Measurements from ENCODE around the gene FAIM2.

FAIM2 gene

DNA sequence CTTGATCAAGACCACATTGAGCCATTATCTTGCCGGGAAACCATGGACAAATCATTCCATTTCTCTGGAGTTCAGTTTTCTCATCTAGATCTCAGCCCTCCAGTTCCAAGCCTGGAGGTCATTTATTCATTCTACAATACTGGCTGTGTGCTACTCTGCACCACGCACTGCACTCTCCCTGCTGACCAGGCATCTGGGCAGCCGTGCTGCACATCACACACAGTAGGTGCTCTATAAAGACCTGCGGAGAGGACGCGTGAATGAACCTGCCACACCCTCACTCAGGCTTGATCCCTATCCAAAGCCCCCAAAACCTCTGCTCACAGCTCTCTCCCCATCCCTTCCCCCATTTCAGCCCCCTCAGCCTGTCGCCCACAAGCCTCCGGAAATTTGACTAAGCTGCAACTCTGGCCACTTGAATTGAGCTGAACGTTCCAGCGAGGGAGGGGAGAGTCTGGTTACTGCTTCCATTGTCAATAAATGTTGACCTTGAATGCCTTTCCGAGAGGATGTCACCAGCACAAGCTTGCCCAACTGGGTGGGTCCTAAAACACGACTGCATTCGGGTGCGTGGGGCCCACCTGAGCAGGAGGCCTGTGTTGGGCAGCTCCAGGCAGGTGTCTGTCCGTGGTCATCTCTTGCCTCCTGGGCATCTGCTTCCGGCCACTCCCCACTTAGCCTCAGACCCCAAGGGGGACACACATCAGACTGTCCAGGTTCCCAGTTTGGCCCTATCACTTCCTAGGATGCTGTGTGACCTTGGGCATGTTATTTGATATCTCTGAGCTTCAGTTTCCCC lies 17.8 kb downstream of the FAIM2 start:
- H2AFZ ChIP-seq (ENCODE audit: low read depth, low read length), result no peak overlapping the region
- no peaks in the 10 kb centered on the region for H4K20me1 ChIP-seq (ENCODE audit: insufficient read depth, low read length)
- no peak for TF ChIP-seq CTCF (IDR thresholded peaks at IDR 0.05; ENCODE audit: borderline replicate concordance, extremely low read depth, low read length, poor library complexity, severe bottlenecking)
- no peak for TF ChIP-seq EZH2 (IDR thresholded peaks at IDR 0.05; ENCODE audit: borderline replicate concordance, low read depth, low read length, severe bottlenecking)
- no peak overlapping the region for H3K9ac ChIP-seq (ENCODE audit: low read depth, low read length)
- no peak overlapping the region for H3K4me3 ChIP-seq (ENCODE audit: low read depth in 1 of 2, low read length in 2 of 2)
- DNase-seq (no peak), ATAC-seq (ENCODE audit: insufficient read depth, low read depth) (no peak)
- no peaks in the 10 kb centered on the region for H3K36me3 ChIP-seq (ENCODE audit: insufficient read depth, low read length)
- no peaks in the 10 kb centered on the region for H3K4me1 ChIP-seq (ENCODE audit: insufficient read depth, low read length)
- no peaks in the 10 kb centered on the region for H3K9me3 ChIP-seq (ENCODE audit: insufficient read depth, low read length, severe bottlenecking)
- no peak overlapping the region for H3K4me2 ChIP-seq (ENCODE audit: insufficient read depth, low read length)
- H3K79me2 ChIP-seq (ENCODE audit: insufficient read depth, low read length), result no peaks in the 10 kb centered on the region
- H3K27ac ChIP-seq (ENCODE audit: low read length), result no peak overlapping the region
- peaks cover 2% of the 10 kb centered on the region for H3K27me3 ChIP-seq (ENCODE audit: insufficient read depth, low read length, poor library complexity)

GRCh38 chr12:49885118-49885517 lies 18.6 kb downstream of the FAIM2 start:
- H3K27me3 ChIP-seq (ENCODE audit: insufficient read depth, low read length, poor library complexity), result no peaks in the 10 kb centered on the region
- H2AFZ ChIP-seq (ENCODE audit: low read depth, low read length), result no peak overlapping the region
- H3K9me3 ChIP-seq (ENCODE audit: insufficient read depth, low read length, severe bottlenecking), result no peaks in the 10 kb centered on the region
- no peak overlapping the region for H3K27ac ChIP-seq (ENCODE audit: low read length)
- H3K4me3 ChIP-seq (ENCODE audit: low read depth in 1 of 2, low read length in 2 of 2), result no peak overlapping the region
- H4K20me1 ChIP-seq (ENCODE audit: insufficient read depth, low read length), result no peaks in the 10 kb centered on the region
- DNase-seq, result no peak
- ATAC-seq (ENCODE audit: insufficient read depth, low read depth), result no peak
- no peaks in the 10 kb centered on the region for H3K36me3 ChIP-seq (ENCODE audit: insufficient read depth, low read length)
- no peak overlapping the region for H3K9ac ChIP-seq (ENCODE audit: low read depth, low read length)
- no peak overlapping the region for H3K4me2 ChIP-seq (ENCODE audit: insufficient read depth, low read length)
- H3K79me2 ChIP-seq (ENCODE audit: insufficient read depth, low read length), result no peaks in the 10 kb centered on the region
- TF ChIP-seq EZH2 (IDR thresholded peaks at IDR 0.05; ENCODE audit: borderline replicate concordance, low read depth, low read length, severe bottlenecking) (no peak), CTCF (IDR thresholded peaks at IDR 0.05; ENCODE audit: borderline replicate concordance, extremely low read depth, low read length, poor library complexity, severe bottlenecking) (no peak)
- H3K4me1 ChIP-seq (ENCODE audit: insufficient read depth, low read length), result no peaks in the 10 kb centered on the region

DNA sequence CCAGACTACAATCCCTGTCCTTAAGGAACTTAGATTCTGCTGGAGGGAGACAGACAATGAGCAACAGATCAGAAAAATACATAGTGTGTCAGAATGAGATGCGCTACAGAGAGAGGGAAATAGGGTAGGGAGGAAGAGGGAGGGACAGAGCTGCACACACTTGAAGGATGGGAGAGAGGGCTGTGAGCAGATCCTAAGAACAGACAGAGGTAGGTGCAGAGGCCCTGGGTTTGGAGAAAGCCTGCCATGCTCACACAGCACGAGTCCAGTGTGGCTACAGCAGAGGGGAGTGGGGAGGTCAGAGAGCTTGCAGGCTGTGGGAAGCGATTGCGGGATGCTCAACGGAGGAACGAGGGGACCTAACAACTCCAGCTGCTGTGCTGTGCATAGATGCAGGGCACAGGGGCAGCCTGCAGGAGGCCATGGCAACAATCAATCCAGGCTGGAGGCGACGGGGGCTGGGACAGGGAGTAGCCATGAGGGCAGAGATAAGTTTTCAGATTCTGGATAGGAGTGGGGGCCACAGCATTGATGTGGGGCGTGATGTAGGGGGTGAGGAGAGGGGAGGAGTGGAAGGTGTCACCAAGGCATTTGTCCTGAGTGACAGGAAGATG lies 20.7 kb downstream of the FAIM2 start:
- no peak for TF ChIP-seq EZH2 (IDR thresholded peaks at IDR 0.05; ENCODE audit: borderline replicate concordance, low read depth, low read length, severe bottlenecking)
- no peak for TF ChIP-seq CTCF (IDR thresholded peaks at IDR 0.05; ENCODE audit: borderline replicate concordance, extremely low read depth, low read length, poor library complexity, severe bottlenecking)
- H2AFZ ChIP-seq (ENCODE audit: low read depth, low read length), result no peak overlapping the region
- H3K4me3 ChIP-seq (ENCODE audit: low read depth in 1 of 2, low read length in 2 of 2), result no peak overlapping the region
- H3K36me3 ChIP-seq (ENCODE audit: insufficient read depth, low read length), result no peaks in the 10 kb centered on the region
- no peak overlapping the region for H3K4me2 ChIP-seq (ENCODE audit: insufficient read depth, low read length)
- DNase-seq (no peak), ATAC-seq (ENCODE audit: insufficient read depth, low read depth) (no peak)
- H3K27me3 ChIP-seq (ENCODE audit: insufficient read depth, low read length, poor library complexity), result no peaks in the 10 kb centered on the region
- no peak overlapping the region for H3K27ac ChIP-seq (ENCODE audit: low read length)
- H3K79me2 ChIP-seq (ENCODE audit: insufficient read depth, low read length), result no peaks in the 10 kb centered on the region
- H4K20me1 ChIP-seq (ENCODE audit: insufficient read depth, low read length), result no peaks in the 10 kb centered on the region
- no peak overlapping the region for H3K9ac ChIP-seq (ENCODE audit: low read depth, low read length)
- peaks cover 7% of the 10 kb centered on the region for H3K9me3 ChIP-seq (ENCODE audit: insufficient read depth, low read length, severe bottlenecking)
- no peaks in the 10 kb centered on the region for H3K4me1 ChIP-seq (ENCODE audit: insufficient read depth, low read length)
